WI38 (cell line): ENCODE results near the gene DENND4C.

ENCODE experiments used
- H3K4me3 ChIP-seq: 2 replicates; pipeline ENCODE4 v1.5.1; 2011; ENCODE audit warnings: low read depth, mild to moderate bottlenecking, control low read depth, low read length
- CTCF ChIP-seq: IDR thresholded peaks from 2 replicates; pipeline ENCODE4 v1.5.1; 2012; ENCODE audit warnings: low read depth, mild to moderate bottlenecking, control low read depth, low read length

The DENND4C gene

GRCh38 chr9:19336166-19336565 is 105.7 kb downstream of the DENND4C start:
- no peak overlapping the region for H3K4me3 ChIP-seq
- no peak for TF ChIP-seq CTCF

DNA sequence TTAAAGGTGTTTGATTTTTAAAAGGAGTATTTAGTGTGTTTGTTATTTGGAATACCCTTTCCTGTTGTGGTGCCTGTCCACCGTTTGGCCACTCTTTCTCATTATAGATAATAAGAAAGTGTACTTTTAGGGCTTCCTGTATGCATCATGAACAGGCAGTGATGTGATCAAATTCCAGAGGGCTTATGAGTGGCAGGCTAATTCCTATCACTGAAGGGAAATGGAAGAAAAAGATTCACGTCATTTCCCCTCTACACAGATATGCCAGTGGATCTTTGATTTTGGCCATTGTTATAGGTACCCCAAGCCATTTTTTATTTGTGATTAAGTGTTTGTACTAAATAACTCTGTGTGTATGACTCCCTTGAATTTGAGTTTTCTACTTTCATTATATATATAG is 112.5 kb downstream of the DENND4C start:
- no peak for TF ChIP-seq CTCF
- H3K4me3 ChIP-seq, result no peak overlapping the region

DNA sequence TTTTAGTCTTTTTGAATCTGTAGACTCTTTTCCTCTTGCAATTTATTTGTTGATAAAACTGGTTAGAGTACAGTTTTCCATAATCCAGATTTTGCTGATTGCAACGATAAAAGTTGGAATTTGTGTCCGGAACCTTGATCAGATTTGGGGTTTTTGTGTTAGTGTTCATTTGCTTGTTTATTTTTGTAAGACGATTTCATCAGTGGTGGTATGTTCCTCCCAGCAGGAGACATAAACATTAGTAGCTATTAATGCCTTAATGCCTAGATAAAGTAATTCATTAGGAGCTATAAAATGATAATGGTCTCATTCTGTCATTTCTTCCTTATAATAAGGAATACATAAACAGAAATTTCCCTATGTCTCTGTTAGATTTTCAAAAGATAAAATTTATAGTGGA is 128.2 kb downstream of the DENND4C start:
- H3K4me3 ChIP-seq, result no peak overlapping the region
- no peak for TF ChIP-seq CTCF

GRCh38 chr9:19369107-19369506 is 138.6 kb downstream of the DENND4C start:
- TF ChIP-seq CTCF, result no peak
- no peak overlapping the region for H3K4me3 ChIP-seq

- TF ChIP-seq CTCF, result no peak
- no peak overlapping the region for H3K4me3 ChIP-seq
These were observed 141.4 kb downstream of the DENND4C start for GRCh38 chr9:19371942-19372341.

DNA sequence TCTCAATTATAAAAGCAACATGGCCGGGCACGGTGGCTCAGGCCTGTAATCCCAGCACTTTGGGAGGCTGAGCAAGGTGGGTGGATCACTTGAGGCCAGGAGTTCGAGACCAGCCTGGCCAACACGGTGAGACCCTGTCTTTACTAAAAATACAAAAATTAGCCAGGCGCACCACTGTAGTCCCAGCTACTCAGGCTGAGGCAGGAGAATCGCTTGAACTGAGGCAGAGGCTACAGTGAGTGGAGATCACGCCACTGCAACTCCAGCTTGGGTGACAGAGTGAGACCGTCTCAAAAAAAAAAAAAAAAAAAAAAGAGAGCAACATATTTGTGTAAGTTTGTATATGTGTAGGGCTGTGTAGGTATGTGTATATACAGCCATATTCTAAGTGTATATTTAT is 142.1 kb downstream of the DENND4C start:
- no peak overlapping the region for H3K4me3 ChIP-seq
- no peak for TF ChIP-seq CTCF

DNA sequence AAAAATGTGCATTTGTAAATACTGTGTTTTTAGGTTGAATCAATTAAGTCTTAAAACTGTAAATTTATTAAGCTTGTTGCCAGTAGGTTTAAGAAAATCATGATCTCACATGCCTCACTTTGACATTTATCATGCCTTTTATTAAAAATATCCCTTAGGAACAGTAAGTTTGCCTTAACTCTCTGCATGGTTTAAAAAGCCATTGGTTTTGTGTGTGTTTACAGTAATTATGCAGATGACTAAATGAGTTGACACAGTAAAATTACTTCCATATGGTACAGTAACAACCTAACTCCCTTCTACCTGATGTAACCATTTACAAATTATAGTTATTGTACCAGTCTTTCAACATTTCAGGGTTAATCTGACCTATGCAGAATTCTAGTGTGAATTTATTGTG is 143.0 kb downstream of the DENND4C start:
- no peak for TF ChIP-seq CTCF
- no peak overlapping the region for H3K4me3 ChIP-seq
